ENCODE data around the gene NIF3L1. TPM values are rescaled to one million over a fixed set of nuclear protein-coding genes. Genes with fewer than 3 reads are reported as not detected.

The NIF3L1 gene
- total RNA-seq (2016; rRNA removed; fragmentation: Illumina TruSeq; extraction: Trizol), result 67.9 and 98.5 TPM in 2 replicates
- 23.3 and 24.5 TPM in 2 replicates for total RNA-seq (2016; cell fraction: cytosol; rRNA removed; fragmentation: Illumina TruSeq; extraction: Trizol; ENCODE audit: low read depth)
- total RNA-seq (2016; cell fraction: insoluble cytoplasmic fraction; rRNA removed; fragmentation: Illumina TruSeq; extraction: Trizol), result 69.4 and 101 TPM in 2 replicates
- 38.9 and 41.8 TPM in 2 replicates for total RNA-seq (2016; cell fraction: membrane; rRNA removed; fragmentation: Illumina TruSeq; extraction: Trizol)
- 33.1 and 39.6 TPM in 2 replicates for total RNA-seq (2016; cell fraction: nucleus; rRNA removed; fragmentation: Illumina TruSeq; extraction: Trizol)
- 55.1 and 75.2 TPM in 2 replicates for polyA plus RNA-seq (2011; rRNA removed)
- 54.9 and 60.1 TPM in 2 replicates for polyA plus RNA-seq (2011; cell fraction: cytosol; rRNA removed)
- 40.7 and 44.2 TPM in 2 replicates for polyA plus RNA-seq (2011; cell fraction: nucleus; rRNA removed)
- polyA plus RNA-seq (2012), result 21.5 and 30.3 TPM in 2 replicates
- 8.6 and 9.7 TPM in 2 replicates for polyA plus RNA-seq (2016; cell fraction: cytosol; fragmentation: Illumina TruSeq; extraction: Trizol; ENCODE audit: low read depth)
- polyA plus RNA-seq (2016; cell fraction: insoluble cytoplasmic fraction; fragmentation: Illumina TruSeq; extraction: Trizol; ENCODE audit: low read depth), result 84.9 and 85.4 TPM in 2 replicates
- polyA plus RNA-seq (2016; cell fraction: membrane; fragmentation: Illumina TruSeq; extraction: Trizol; ENCODE audit: low read depth), result 16.6 and 16.7 TPM in 2 replicates
- 50.4 and 53.5 TPM in 2 replicates for polyA plus RNA-seq (2016; cell fraction: nucleus; fragmentation: Illumina TruSeq; extraction: Trizol; ENCODE audit: insufficient read depth, low read depth)
- polyA minus RNA-seq (2011; rRNA and poly(A)+ RNA removed; ENCODE audit: low replicate concordance), result 57.1 and 72.0 TPM in 2 replicates
- polyA minus RNA-seq (2011; cell fraction: cytosol; rRNA and poly(A)+ RNA removed), result 24.0 and 28.5 TPM in 2 replicates
- polyA minus RNA-seq (2011; cell fraction: nucleus; rRNA and poly(A)+ RNA removed), result 33.3 and 35.7 TPM in 2 replicates
- Bru-seq, nascent RNA, result percentile 80 among the genes with signal in this experiment
- BruChase-seq, experiment 1, labeled RNA remaining after a 6-hour chase, result percentile 77 among the genes with signal in this experiment
- percentile 81 among the genes with signal in this experiment for BruChase-seq, experiment 2, labeled RNA remaining after a 2-hour chase
- long read RNA-seq, experiment 1, transcript NIF3L1-202 (7 exons, 1,680 nt), result major isoform, 21 of 57 reads
- long read RNA-seq, experiment 1, transcript NIF3L1-201 (7 exons, 1,626 nt), result minor isoform, 6 of 57 reads
- long read RNA-seq, experiment 1, partial matches to known transcripts, result 11 of 57 reads
- long read RNA-seq, experiment 1, other reads (novel, unspliced or antisense), result 19 of 57 reads
- long read RNA-seq, experiment 2, transcript NIF3L1-201 (7 exons, 1,626 nt), result major isoform, 10 of 50 reads
- long read RNA-seq, experiment 2, transcript NIF3L1-202 (7 exons, 1,680 nt), result major isoform, 10 of 50 reads
- long read RNA-seq, experiment 2, partial matches to known transcripts, result 24 of 50 reads
- long read RNA-seq, experiment 2, other reads (novel, unspliced or antisense), result 6 of 50 reads

- WGBS (ENCODE audit: low lambda C conversion rate), result under 1% methylated on average over 47 of the region's 50 CpGs
- in situ Hi-C loops (cut with HindIII; ENCODE audit: extremely low pct_ligation_motif_present, low pct_unique_long_range_greater_than_20kb) (no loop called here), intact Hi-C loops (cut with micrococcal nuclease; ENCODE audit: unreplicated experiment) (loop anchor here (1.0 to 10.0 kb wide), 5 partner anchors 25 to 228 kb away; partner anchors contain the start of genes BZW1, CFLAR and CLK1)
- ChIA-PET CTCF (ENCODE audit: low intra/inter-chr PET ratio, low total read pairs) (no interaction called here), POLR2A (interaction anchor here (0.7 to 2.1 kb wide), 43 partner anchors 9 to 583 kb away, joined by 3 to 80 read pairs (median 5); partner anchors contain the start of genes AOX1, BZW1, CASP10 and CFLAR)
- peak within 1 kb of the TSS; percentile 79 to 92 (median 90) for H3K4me3 ChIP-seq (replicated peaks in 1 of 3; ENCODE audit: insufficient read depth in 1 of 3, low read depth in 2 of 3, low read length in 3 of 3)
- peak within 1 kb of the TSS; percentile 97 for H3K27ac ChIP-seq (ENCODE audit: extremely low read length, insufficient read depth, low read length)
- H3K79me2 ChIP-seq (ENCODE audit: insufficient read depth, low read length), result peaks cover 39% of the 10 kb centered on the region
- DNase-seq (ENCODE audit: low spot score) (peak; percentile 99), FAIRE-seq (peak; percentile 86), ATAC-seq (peak; percentile 90)
- peak within 1 kb of the TSS; percentile 86 for H3K4me2 ChIP-seq (ENCODE audit: low read depth, low read length)
- no peaks in the 10 kb centered on the region for H4K20me1 ChIP-seq (ENCODE audit: insufficient read depth, low read length)
- peaks cover 4 to 17% of the 10 kb centered on the region in 2 experiments; a peak in 4 of 5 replicates for H3K36me3 ChIP-seq (replicated peaks in 1 of 2; ENCODE audit: control insufficient read depth in 1 of 2, insufficient read depth in 2 of 2, low read length in 2 of 2)
- no peaks in the 10 kb centered on the region for H3K9me3 ChIP-seq (ENCODE audit: low read length)
- H3K4me1 ChIP-seq (ENCODE audit: insufficient read depth, low read length), result peaks cover 34% of the 10 kb centered on the region
- H3K9ac ChIP-seq (ENCODE audit: insufficient read depth, low read depth, low read length), result peak within 1 kb of the TSS; percentile 97
- BruUV-seq (replicated peaks), result TSS peak; percentile 76
- peak within 1 kb of the TSS; percentile 87 for H2AFZ ChIP-seq (ENCODE audit: low read length)
- H3K27me3 ChIP-seq (ENCODE audit: control insufficient read depth in 1 of 2, insufficient read depth in 2 of 2, low read length in 2 of 2), result no peaks in the 10 kb centered on the region; a peak in 2 of 5 replicates
- TF ChIP-seq TCF12 (IDR thresholded peaks at IDR 0.05) (no peak), TCF12 (CRISPR knock-in tag; IDR thresholded peaks at IDR 0.05) (peak; percentile 67; the same call in 1 of the 2 replicates), ZNF552 (CRISPR knock-in tag; IDR thresholded peaks at IDR 0.05; ENCODE audit: borderline replicate concordance) (no peak; the same call in 1 of the 2 replicates), ZNF510 (CRISPR knock-in tag; IDR thresholded peaks at IDR 0.05; ENCODE audit: low read depth) (no peak), LRRFIP1 (CRISPR knock-in tag; conservative IDR thresholded peaks at IDR 0.05) (peak; percentile 21; the same call in 1 of the 2 replicates), NFKB2 (CRISPR knock-in tag; IDR thresholded peaks at IDR 0.05; ENCODE audit: borderline replicate concordance) (peak; percentile 81), ZNF598 (CRISPR knock-in tag; IDR thresholded peaks at IDR 0.05; ENCODE audit: borderline replicate concordance) (no peak; the same call in 1 of the 2 replicates), ZBTB7A (CRISPR knock-in tag; IDR thresholded peaks at IDR 0.05) (no peak)
These were observed at the start of gene NIF3L1, which contains the start of gene PPIL3 for GRCh38 chr2:200888704-200889625. NIF3L1 (plus strand) TSS chr2:200889371; CDS start chr2:200891944, 2,573 bp downstream. PPIL3 (minus strand) TSS chr2:200889077; CDS start chr2:200887615, 1,462 bp downstream.
